HG03095 (cell line): ENCODE results near the gene AFG1L.
"Not testable (repeated sequence)": the region's sequence is repeated elsewhere in the genome, so short reads cannot be mapped to it uniquely, and the experiment has no call there.

ENCODE experiments used
- ATAC-seq: cut with Tn5 transposase; IDR thresholded peaks from one replicate; pipeline ENCODE4 v1.9.1; 2021; ENCODE audit warnings: moderate library complexity; ENCODE audit not compliant: unreplicated experiment

Gene AFG1L

DNA sequence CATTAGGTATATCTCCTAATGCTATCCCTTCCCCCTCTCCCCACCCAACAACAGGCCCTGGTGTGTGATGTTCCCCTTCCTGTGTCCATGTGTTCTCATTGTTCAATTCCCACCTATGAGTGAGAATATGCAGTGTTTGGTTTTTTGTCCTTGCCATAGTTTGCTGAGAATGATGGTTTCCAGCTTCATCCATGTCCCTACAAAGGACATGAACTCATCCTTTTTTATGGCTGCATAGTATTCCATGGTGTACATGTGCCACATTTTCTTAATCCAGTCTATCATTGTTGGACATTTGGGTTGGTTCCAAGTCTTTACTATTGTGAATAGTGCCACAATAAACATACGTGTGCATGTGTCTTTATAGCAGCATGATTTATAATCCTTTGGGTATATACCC lies 154.9 kb downstream of the AFG1L start:
- ATAC-seq, result not testable (repeated sequence)

DNA sequence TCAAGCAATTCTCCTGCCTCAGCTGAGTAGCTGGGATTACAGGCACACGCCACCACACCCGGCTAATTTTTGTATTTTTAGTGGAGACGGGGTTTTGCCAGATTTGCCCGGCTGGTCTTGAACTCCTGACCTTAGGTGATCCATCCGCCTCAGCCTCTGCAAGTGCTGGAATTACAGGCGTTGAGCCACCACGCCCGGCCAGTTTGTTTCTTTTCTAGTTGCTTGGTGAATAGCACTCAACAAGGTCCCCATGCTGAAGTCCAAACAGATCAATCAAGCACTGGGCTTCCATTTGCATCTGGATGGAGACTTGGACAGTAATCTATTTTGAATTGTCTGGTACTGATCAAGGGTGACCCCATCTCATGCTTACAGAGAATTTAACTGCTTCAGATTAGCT lies 157.0 kb downstream of the AFG1L start:
- no peak for ATAC-seq

- ATAC-seq, result no peak
These were observed 157.9 kb downstream of the AFG1L start for GRCh38 chr6:108452711-108453195.

DNA sequence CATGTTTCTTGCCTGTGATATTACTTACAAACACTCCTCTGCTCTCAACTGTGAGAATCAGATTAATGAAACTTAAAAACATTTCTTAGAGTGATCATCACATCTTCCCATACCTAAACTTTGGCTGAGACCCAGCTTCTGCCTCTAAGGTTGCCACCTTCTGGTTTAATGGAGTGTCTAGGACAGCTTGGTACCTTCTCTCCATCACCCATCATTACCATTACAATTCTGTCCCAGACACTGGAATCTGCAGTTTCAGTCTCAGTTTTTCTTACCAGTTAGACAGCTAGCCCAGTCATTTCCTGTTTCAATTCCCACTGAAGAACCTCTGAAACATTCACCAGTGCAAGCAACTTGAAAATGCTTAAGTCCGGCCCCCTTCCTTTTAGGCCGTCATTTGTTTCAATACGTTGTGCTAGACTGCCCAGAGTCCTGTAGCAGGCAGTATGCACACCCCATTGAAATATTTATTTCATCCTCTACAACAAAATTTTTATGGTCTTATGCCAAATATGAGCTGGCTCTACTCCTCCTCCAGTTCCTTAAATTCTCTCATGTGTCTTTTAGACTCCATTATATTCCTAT lies 158.8 kb downstream of the AFG1L start:
- ATAC-seq, result no peak

DNA sequence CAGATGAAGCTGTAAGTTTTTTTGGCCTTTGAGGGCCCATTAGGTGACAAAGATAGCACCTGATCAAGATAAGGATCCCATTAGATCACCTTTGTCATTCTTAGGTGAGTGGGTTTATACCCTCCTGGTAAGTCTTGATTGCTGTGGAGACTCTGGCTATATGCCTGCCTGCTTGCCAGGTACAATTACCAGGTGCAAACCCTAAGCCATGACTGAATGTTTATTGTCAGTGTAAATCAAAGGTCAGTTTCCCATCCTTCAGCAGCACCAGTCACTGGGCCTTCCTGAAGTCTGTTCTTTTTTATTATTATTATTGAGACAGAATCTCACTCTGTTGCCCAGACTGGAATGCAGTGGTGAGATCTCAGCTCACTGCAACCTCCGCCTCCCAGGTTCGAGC lies 159.5 kb downstream of the AFG1L start:
- ATAC-seq, result no peak

- no peak for ATAC-seq
These were observed 160.8 kb downstream of the AFG1L start for GRCh38 chr6:108455688-108456087.

- no peak for ATAC-seq
These were observed 168.9 kb downstream of the AFG1L start for GRCh38 chr6:108463784-108464183.

DNA sequence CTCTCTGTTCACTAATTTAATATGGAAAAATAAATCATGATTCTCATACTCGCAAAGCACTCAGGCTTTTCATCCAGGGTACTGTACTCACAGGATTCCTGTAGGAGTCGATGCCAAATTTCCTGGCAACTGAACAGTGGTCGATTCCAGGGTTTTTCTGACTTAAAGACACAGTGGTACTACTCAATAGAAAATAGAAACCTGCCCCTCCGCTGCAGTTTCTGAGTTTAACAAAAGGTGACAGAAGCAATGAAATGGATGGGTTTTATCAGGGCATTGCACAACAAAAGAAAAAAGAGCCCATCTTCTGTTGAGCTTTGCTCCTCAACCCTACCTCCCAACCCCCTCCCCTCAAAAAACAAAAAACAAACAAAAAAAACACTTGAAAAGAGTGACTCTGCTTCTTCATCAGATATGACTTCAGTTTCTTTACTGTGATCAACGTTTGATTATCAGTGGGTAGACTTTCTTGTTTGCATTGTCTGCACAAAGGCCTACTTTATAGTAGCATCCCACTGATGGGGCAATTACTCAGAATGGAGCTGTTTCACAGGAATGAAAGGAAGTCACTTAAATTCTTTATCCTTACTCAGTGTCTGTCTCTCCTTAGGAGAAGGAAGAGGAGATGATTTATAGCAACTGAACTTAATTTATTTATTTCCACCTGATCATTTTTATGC lies 169.7 kb downstream of the AFG1L start:
- no peak for ATAC-seq

DNA sequence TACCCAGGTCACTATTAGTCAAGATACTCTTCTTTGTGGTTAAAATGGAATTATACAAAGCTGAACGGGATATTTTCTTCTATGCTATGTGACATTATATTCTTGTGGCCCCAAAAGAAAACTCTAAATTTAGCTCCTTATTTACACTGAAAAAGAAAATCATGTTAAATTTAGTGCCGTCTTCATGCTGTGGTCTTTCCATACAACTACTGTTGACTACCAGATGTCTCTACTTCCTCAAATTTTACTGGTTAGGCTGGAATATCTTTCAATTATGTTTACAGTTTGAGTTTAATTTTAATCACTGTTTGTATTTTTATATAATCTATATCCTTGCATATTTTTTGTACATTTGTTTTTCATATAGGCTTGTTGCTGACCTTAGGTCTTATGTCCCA lies 170.2 kb downstream of the AFG1L start:
- no peak for ATAC-seq

- ATAC-seq, result no peak
These were observed 173.5 kb downstream of the AFG1L start for GRCh38 chr6:108468346-108468745.

GRCh38 chr6:108469316-108469715 lies 174.5 kb downstream of the AFG1L start:
- ATAC-seq, result no peak

DNA sequence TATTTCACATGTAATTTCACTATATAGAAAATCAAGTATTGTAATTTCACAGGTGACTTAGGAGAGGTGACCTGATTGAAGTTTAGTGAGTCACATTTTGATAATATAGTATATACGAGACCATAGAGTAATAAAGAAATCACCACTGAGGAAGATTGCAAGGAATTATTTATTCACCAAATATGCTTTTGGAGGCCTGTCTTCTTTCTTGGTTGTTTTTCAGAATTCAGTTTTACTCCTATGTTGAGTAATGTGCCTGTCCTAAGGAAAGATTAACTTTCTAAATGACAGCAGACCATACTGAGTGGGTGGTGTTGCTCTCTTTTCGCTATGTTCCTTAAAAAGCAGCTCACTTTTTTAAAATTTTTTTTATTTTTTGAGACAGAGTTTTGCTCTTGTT lies 178.3 kb downstream of the AFG1L start:
- ATAC-seq, result no peak

GRCh38 chr6:108476376-108476775 lies 181.5 kb downstream of the AFG1L start:
- ATAC-seq, result no peak

DNA sequence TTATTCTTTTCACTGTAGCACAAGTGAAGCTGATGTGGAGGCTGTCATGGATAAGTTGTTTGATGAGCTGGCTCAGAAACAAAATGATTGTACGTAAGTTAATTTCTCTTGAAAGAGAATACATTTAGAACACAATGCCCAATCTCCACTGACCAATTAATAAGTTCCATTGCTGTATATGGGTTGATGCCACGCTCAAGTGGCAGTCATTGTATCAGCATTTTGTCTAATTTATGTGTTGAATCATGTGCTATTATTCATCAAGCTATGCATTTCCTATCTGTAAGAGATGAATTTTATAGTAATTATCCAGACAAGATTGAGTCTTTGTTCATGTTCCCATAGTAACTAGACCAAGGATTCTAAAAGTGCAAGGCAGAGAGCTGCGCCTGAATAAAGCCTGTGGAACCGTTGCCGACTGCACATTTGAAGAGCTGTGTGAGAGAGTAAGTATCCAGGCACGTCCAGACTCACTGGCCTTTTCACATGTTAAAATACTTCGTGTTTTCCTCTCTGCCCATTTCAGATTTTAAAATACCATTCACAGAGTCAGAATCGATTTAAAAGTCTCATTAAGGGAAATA lies 182.1 kb downstream of the AFG1L start:
- ATAC-seq, result no peak

DNA sequence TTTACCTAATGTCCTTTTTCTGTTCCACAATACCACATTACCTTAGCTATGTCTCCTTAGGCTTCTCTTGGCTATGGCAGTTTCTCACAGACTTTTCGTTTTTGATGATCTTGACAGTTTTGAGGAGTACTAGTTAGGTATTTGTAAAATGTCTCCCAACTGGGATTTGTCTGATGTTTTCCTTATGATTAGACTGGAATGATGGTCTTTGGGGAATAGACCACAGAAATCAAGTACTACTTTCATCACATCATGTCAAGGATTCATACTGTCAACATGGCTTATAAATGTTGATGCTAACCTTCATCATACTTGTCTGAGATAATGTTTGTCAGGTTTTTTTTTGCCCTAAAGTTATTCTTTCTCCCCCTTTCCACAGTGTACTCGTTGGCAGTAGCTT lies 187.7 kb downstream of the AFG1L start:
- ATAC-seq, result no peak

DNA sequence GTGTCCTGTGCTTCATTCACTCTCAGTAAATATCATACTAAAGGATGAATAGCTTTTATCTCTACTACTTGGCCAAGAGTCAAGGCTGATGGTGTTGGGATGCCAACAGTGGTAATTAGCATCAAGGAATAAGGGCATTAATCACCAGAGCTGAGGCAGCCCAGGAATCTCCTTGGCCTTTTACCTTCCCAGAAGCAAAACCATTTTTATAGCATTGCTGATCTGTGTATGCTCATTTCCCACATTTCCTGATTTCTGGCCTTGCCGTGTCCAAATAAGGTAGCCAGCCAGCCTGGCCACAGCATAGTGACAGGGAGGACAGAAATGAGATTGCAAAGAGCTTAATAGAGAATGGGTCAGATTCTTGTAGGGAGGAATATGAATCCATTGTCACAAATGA lies 189.2 kb downstream of the AFG1L start:
- ATAC-seq, result no peak

DNA sequence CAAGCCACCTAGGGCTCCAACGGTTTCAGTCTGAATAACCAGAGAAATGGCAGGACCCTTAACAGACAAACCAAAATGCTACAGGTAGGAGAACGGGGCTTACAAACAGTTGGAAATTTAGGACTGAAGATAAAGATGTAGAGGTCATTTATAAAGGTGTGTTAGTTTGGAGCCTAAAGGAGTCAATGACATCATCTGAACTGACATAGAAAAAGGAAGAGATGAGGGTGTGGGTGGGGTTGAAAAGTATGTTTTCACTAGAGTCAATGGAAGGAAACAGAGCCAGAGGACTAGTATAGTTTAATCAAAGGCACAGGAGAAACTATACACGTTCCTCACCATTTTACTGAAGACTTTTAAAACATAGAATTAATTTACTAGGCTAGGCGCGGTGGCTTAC lies 194.8 kb downstream of the AFG1L start:
- ATAC-seq, result no peak

DNA sequence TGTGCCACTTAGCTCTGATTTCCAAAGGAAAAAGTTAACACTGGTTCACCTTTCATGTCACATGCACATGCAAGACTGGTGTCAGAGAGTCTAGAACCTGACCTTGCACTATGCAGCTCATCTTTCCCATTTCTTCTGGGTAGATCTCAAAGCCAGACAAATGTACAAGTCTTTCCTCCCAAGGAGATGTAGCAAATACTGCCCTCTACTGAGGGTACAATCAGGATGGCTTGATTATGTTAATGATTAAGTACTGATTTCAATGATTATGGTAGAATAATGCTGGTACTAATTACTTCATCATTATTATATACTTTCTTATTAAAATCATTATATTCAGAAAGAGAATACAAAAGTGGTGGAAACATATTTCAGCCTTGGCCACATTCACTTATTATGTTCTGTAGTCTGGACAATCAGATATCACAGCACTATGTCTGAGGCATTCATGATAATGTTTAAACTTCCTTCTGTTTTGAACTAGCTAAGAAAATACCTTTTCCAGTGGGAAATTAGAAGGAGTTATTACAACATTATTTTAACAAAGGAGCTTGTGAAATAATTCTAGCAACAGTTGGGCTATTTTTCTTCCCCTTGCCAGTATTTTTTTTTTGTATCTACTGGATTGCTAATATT lies 197.4 kb downstream of the AFG1L start:
- ATAC-seq, result no peak

GRCh38 chr6:108494434-108494833 lies 199.6 kb downstream of the AFG1L start:
- no peak for ATAC-seq

- ATAC-seq, result no peak
These were observed 203.0 kb downstream of the AFG1L start for GRCh38 chr6:108497883-108498282.

- no peak for ATAC-seq
These were observed 206.7 kb downstream of the AFG1L start for GRCh38 chr6:108501559-108501958.

DNA sequence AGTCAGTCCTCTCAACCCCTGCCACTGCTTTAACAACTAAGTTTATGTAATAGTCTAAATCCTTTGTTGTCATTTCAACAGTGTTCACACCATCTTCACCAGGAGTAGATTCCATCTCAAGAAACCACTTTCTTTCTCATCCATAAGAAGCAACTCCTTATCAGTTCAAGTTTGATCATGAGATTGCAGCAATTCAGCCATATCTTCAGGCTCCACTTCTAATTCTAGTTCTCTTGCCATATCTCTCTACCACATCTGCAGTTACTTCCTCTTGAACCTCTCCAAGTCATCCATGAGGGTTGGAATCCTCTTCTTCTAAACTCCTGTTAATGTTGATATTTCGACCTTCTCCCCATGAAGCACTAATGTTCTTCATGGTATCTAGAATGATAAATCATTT lies 208.0 kb downstream of the AFG1L start:
- no peak for ATAC-seq
